GM18498 (cell line): ENCODE measurements around the gene CAT.

Experiments used
- ATAC-seq: cut with Tn5 transposase; IDR thresholded peaks from one replicate; pipeline ENCODE4 v1.9.1; 2021; ENCODE audit warnings: mild to moderate bottlenecking, moderate library complexity; ENCODE audit not compliant: unreplicated experiment

Gene CAT

GRCh38 chr11:34493926-34494595, 55.3 kb downstream of the CAT start:
- no peak for ATAC-seq

GRCh38 chr11:34495239-34495723, 56.5 kb downstream of the CAT start:
- ATAC-seq: no peak

- no peak for ATAC-seq
Observed at GRCh38 chr11:34495724-34496377, 57.1 kb downstream of the CAT start.

GRCh38 chr11:34499719-34500500, 61.2 kb downstream of the CAT start:
- ATAC-seq: no peak

GRCh38 chr11:34501500-34501899, 62.8 kb downstream of the CAT start:
- no peak for ATAC-seq

- no peak for ATAC-seq
Observed at GRCh38 chr11:34501949-34502348, 63.2 kb downstream of the CAT start.

GRCh38 chr11:34502949-34503348, 64.2 kb downstream of the CAT start:
- ATAC-seq: no peak

- ATAC-seq: no peak
Observed at GRCh38 chr11:34505874-34506273, 67.1 kb downstream of the CAT start.

- no peak for ATAC-seq
Observed at GRCh38 chr11:34507156-34507555, 68.4 kb downstream of the CAT start.

- no peak for ATAC-seq
Observed at GRCh38 chr11:34507610-34508009, 68.9 kb downstream of the CAT start.

GRCh38 chr11:34508524-34508923, 69.8 kb downstream of the CAT start:
- ATAC-seq: no peak

- ATAC-seq: no peak
Observed at GRCh38 chr11:34509336-34509876, 70.7 kb downstream of the CAT start.

- ATAC-seq: no peak
Observed at GRCh38 chr11:34510218-34510617, 71.5 kb downstream of the CAT start.

- no peak for ATAC-seq
Observed at GRCh38 chr11:34510673-34511072, 71.9 kb downstream of the CAT start.

GRCh38 chr11:34512840-34513681, 74.3 kb downstream of the CAT start:
- ATAC-seq: peak; percentile 86

- ATAC-seq: no peak
Observed at GRCh38 chr11:34513682-34514449, 75.1 kb downstream of the CAT start, which contains the start of gene ELF5. Gene ELF5, minus strand, starts transcription at chr11:34513794. Its CDS starts 8,045 bp downstream, at chr11:34505749.

GRCh38 chr11:34514597-34514996, 75.9 kb downstream of the CAT start:
- no peak for ATAC-seq

- ATAC-seq: no peak
Observed at GRCh38 chr11:34516247-34517040, 77.7 kb downstream of the CAT start.
